Aorta (tissue), 5 donors: Measurements from ENCODE around the gene SIL1. TPM values are rescaled to one million over a fixed set of nuclear protein-coding genes. Genes with fewer than 3 reads are reported as not detected.
A peak's percentile ranks its signal among the peaks of the same experiment; 100 is the strongest.

Experiments
- ATAC-seq: fragments of 200-7000 bp; cut with Tn5 transposase; one replicate; pipeline ENCODE4 v1.9.1; 2022; ENCODE audit warnings: moderate library complexity; ENCODE audit not compliant: low FRiP score
- DNase-seq, 2 donors: peaks; one replicate each; pipeline ENCODE4 v3.0.0-alpha.2; 2020
- H3K27ac ChIP-seq, 2 donors: one replicate each; pipeline ENCODE4 v1.5.1; 2013; ENCODE audit warnings: low read length in 2 of 2, mild to moderate bottlenecking in 2 of 2, moderate library complexity in 2 of 2, control low read depth in 1 of 2, inconsistent platforms in 1 of 2, low read depth in 1 of 2
- H3K27me3 ChIP-seq, 2 donors: one replicate each; pipeline ENCODE4 v1.6.1; 2013; ENCODE audit warnings: control low read depth in 1 of 2, low read length in 1 of 2, mild to moderate bottlenecking in 1 of 2, moderate library complexity in 1 of 2; ENCODE audit not compliant: insufficient read depth in 2 of 2, control insufficient read depth in 1 of 2
- H3K36me3 ChIP-seq, 2 donors: one replicate each; pipeline ENCODE4 v1.6.1; 2013; ENCODE audit warnings: control low read depth in 1 of 2, low read length in 1 of 2, mild to moderate bottlenecking in 1 of 2; ENCODE audit not compliant: insufficient read depth in 2 of 2, control insufficient read depth in 1 of 2
- H3K4me1 ChIP-seq, 2 donors: one replicate each; pipeline ENCODE4 v1.6.1; 2013; ENCODE audit warnings: low read length in 2 of 2, control low read depth in 1 of 2, mild to moderate bottlenecking in 1 of 2, moderate library complexity in 1 of 2; ENCODE audit not compliant: insufficient read depth in 2 of 2, control insufficient read depth in 1 of 2
- H3K4me3 ChIP-seq, 2 donors: one replicate each; pipeline ENCODE4 v1.5.1; 2013; ENCODE audit warnings: low read length in 2 of 2, control low read depth in 1 of 2, mild to moderate bottlenecking in 1 of 2
- H3K9me3 ChIP-seq: one replicate; pipeline ENCODE4 v1.6.1; 2013; ENCODE audit warnings: mild to moderate bottlenecking, low read length; ENCODE audit not compliant: control insufficient read depth
- WGBS, 2 donors: extraction: QIAGEN DNeasy Blood & Tissue Kit; methylation state at CpG; one replicate each; pipeline ENCODE4 v1.1.7; 2013; 5-methylcytosine and 5-hydroxymethylcytosine counted together
- intact Hi-C, 2 donors: fragments of 100-400 bp; cut with DNase I; formaldehyde crosslinking; loops; one replicate each; pipeline versions ENCODE4 v1.14.2 to v1.15.0; 2022
- polyA plus RNA-seq, 2 donors: library from polyadenylated mRNA; stranded (reverse); fragments of 200-250 nt; gene quantifications; one replicate each; pipeline ENCODE4 v1.2.3, GENCODE V29; 2013
- total RNA-seq, 2 donors: library from RNA; stranded (reverse); fragmentation: NEBNext Ultra II Directional; extraction: Animal tissue kit (Norgen Biotek cat#: 25700); gene quantifications; one replicate each; pipeline ENCODE4 v1.2.1, GENCODE V29; 2021
- donor health status: healthy with polysubstance abuse.
- donor health status: Bipolar disorder and iron deficiency.
- donor health status: DM: no; HTN: no; CAD: no.
- donor health status: DM: no; HTN: no; CAD: no.
- donor health status: DM: yes; HTN: yes; CAD: no.

The SIL1 gene
- total and polyA plus RNA-seq, 4 donors: 19.4 to 58.9 (median 49.2) TPM

GRCh38 chr5:138975098-138975847, 222.9 kb downstream of the SIL1 start:
- intact Hi-C loops: no loop called here
- Histone ChIP-seq H3K4me1 (peaks cover 0 to 5% of the 10 kb centered on the region in 2 donors), H3K27me3 (no peaks in the 10 kb centered on the region), H3K36me3 (no peaks in the 10 kb centered on the region), H3K27ac (peak overlapping the region; percentile 34 to 53), H3K4me3 (no peak overlapping the region), H3K9me3 (no peaks in the 10 kb centered on the region)
- DNase-seq (peak in 1 of 2 donors; percentile 78), ATAC-seq (peak; percentile 56)
- WGBS, 2 donors: 74 to 76% methylated on average over 10 of the region's 10 CpGs

GRCh38 chr5:138974227-138975063, 223.7 kb downstream of the SIL1 start:
- Histone ChIP-seq H3K4me3 (no peak overlapping the region), H3K9me3 (no peaks in the 10 kb centered on the region), H3K27ac (peak overlapping the region; percentile 34 to 90), H3K4me1 (no peaks in the 10 kb centered on the region), H3K27me3 (no peaks in the 10 kb centered on the region), H3K36me3 (no peaks in the 10 kb centered on the region)
- intact Hi-C loops: no loop called here
- ATAC-seq: peak; percentile 80
- WGBS, 2 donors: 2 to 9% methylated on average over 8 of the region's 8 CpGs
- peak in 1 of 2 donors; percentile 68 for DNase-seq

DNA sequence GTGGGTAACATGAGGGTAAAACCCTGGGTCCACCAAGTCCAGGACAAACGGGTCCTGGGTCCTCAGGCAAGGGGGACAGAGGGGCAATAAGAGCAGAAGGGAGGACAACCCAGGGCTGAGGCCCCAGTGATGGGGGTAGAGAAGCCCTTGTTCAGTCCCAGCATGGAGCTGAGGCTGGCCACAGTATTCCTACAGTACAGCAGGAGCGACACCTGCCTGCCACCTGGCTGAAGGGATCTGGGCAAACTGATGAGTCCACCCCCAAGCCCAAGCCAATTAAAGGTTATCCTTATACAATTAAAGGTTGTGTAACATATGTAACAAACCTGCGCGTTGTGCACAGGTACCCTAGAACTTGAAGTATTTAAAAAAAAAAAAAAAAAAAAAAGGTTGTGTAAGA, 225.3 kb downstream of the SIL1 start:
- 74 to 77% methylated on average over 4 of the region's 4 CpGs for WGBS, 2 donors

GRCh38 chr5:138972230-138972629, 225.9 kb downstream of the SIL1 start:
- H3K4me1 ChIP-seq: no peaks in the 10 kb centered on the region
- no peak for ATAC-seq
- WGBS, 2 donors: 16 to 33% methylated on average over 1 of the region's 1 CpG
- H3K27ac ChIP-seq: peak overlapping the region in 1 of 2 donors; percentile 5
- no peaks in the 10 kb centered on the region for H3K9me3 ChIP-seq
- no peak overlapping the region for H3K4me3 ChIP-seq
- no peak for DNase-seq
- H3K27me3 ChIP-seq: no peaks in the 10 kb centered on the region
- intact Hi-C loops: no loop called here
- H3K36me3 ChIP-seq: no peaks in the 10 kb centered on the region

More for the DNA sequence above, 225.3 kb downstream of the SIL1 start:
- Histone ChIP-seq H3K27ac (no peak overlapping the region), H3K4me1 (no peaks in the 10 kb centered on the region), H3K4me3 (no peak overlapping the region), H3K36me3 (no peaks in the 10 kb centered on the region), H3K9me3 (no peaks in the 10 kb centered on the region), H3K27me3 (no peaks in the 10 kb centered on the region)
- intact Hi-C loops: no loop called here
- DNase-seq (no peak), ATAC-seq (no peak)

GRCh38 chr5:138969323-138970002, 228.7 kb downstream of the SIL1 start:
- intact Hi-C loops: no loop called here
- Histone ChIP-seq H3K36me3 (no peaks in the 10 kb centered on the region), H3K4me3 (no peak overlapping the region), H3K27me3 (no peaks in the 10 kb centered on the region), H3K4me1 (no peaks in the 10 kb centered on the region), H3K9me3 (no peaks in the 10 kb centered on the region), H3K27ac (no peak overlapping the region)
- WGBS, 2 donors: 72 to 75% methylated on average over 5 of the region's 5 CpGs
- no peak for DNase-seq
- no peak for ATAC-seq

- no peaks in the 10 kb centered on the region for H3K27me3 ChIP-seq
- DNase-seq (no peak), ATAC-seq (no peak)
- no peak overlapping the region for H3K27ac ChIP-seq
- intact Hi-C loops: no loop called here
- no peaks in the 10 kb centered on the region for H3K36me3 ChIP-seq
- no peaks in the 10 kb centered on the region for H3K4me1 ChIP-seq
- H3K4me3 ChIP-seq: no peak overlapping the region
- no peaks in the 10 kb centered on the region for H3K9me3 ChIP-seq
- WGBS, 2 donors: 70 to 83% methylated on average over 4 of the region's 4 CpGs
Measured at GRCh38 chr5:138968601-138969000, 229.6 kb downstream of the SIL1 start.

GRCh38 chr5:138967791-138968448, 230.2 kb downstream of the SIL1 start:
- Histone ChIP-seq H3K36me3 (no peaks in the 10 kb centered on the region), H3K4me1 (no peaks in the 10 kb centered on the region), H3K27me3 (no peaks in the 10 kb centered on the region), H3K4me3 (no peak overlapping the region), H3K27ac (no peak overlapping the region), H3K9me3 (no peaks in the 10 kb centered on the region)
- DNase-seq (no peak), ATAC-seq (no peak)
- WGBS, 2 donors: 66 to 72% methylated on average over 10 of the region's 10 CpGs
- intact Hi-C loops: no loop called here

- Histone ChIP-seq H3K36me3 (no peaks in the 10 kb centered on the region), H3K4me3 (no peak overlapping the region), H3K27ac (no peak overlapping the region), H3K4me1 (no peaks in the 10 kb centered on the region), H3K9me3 (no peaks in the 10 kb centered on the region), H3K27me3 (no peaks in the 10 kb centered on the region)
- DNase-seq (no peak), ATAC-seq (no peak)
- 95 to 97% methylated on average over 10 of the region's 10 CpGs for whole genome bisulfite sequencing, 2 donors
- intact Hi-C loops: no loop called here
Measured at GRCh38 chr5:138966236-138966985, 231.8 kb downstream of the SIL1 start.
